Nephron (organoid): ENCODE measurements around the gene NUAK1.
A peak's percentile ranks its signal among the peaks of the same experiment; 100 is the strongest.

Experiments
- H3K27ac Mint-ChIP-seq, 3 experiments: 2 replicates each; pipeline ENCODE4 v1.8.0; 2020; ENCODE audit warnings: mixed read lengths in 3 of 3, mild to moderate bottlenecking in 2 of 3, moderate library complexity in 1 of 3
- H3K27me3 Mint-ChIP-seq: 2 replicates; pipeline ENCODE4 v1.8.0; 2021; ENCODE audit warnings: low read depth, mild to moderate bottlenecking, moderate library complexity, mixed read lengths
- H3K36me3 Mint-ChIP-seq: 2 replicates; pipeline ENCODE4 v1.8.0; 2020; ENCODE audit warnings: low read depth, mixed read lengths
- H3K4me1 Mint-ChIP-seq: 2 replicates; pipeline ENCODE4 v1.8.0; 2020; ENCODE audit warnings: mixed read lengths
- H3K4me3 Mint-ChIP-seq, 3 experiments: 2 replicates each; pipeline ENCODE4 v1.8.0; 2020; ENCODE audit warnings: mild to moderate bottlenecking in 3 of 3, mixed read lengths in 3 of 3, moderate library complexity in 2 of 3
- H3K9me3 Mint-ChIP-seq: 2 replicates; pipeline ENCODE4 v1.8.0; 2020; ENCODE audit warnings: mixed read lengths
- TF ChIP-seq, protein P1 (sequence below), 3 experiments: fragments of 200-600 bp; sonication (generic); IDR thresholded peaks; one replicate each; pipeline ENCODE4 v1.5.0; 2021; ENCODE audit warnings: antibody characterized with exemption in 3 of 3; ENCODE audit not compliant: unreplicated experiment in 3 of 3

Gene NUAK1

DNA sequence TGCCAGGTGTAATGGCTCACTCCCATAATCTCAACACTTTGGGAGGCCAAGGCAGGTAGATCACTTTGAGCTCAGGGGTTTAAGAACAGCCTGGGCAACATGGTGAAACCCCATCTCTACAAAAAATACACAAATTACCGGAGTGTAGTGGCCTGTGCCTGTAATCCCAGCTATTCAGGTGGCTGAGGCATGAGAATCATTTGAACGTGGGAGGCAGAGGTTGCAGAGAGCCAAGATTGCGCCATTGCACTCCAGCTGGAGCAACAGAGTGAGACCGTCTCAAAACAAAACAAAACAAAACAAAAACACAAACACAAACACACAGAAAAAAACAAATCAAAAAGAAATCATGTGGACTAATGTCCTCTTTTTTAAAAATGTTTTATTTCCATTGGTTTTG, 104.4 kb downstream of the NUAK1 start:
- Mint-ChIP-seq H3K27ac (no peak overlapping the region), H3K27me3 (no peaks in the 10 kb centered on the region), H3K4me3 (no peak overlapping the region), H3K36me3 (no peaks in the 10 kb centered on the region), H3K4me1 (peaks cover 29% of the 10 kb centered on the region), H3K9me3 (no peaks in the 10 kb centered on the region)
- TF ChIP-seq, protein P1, sequence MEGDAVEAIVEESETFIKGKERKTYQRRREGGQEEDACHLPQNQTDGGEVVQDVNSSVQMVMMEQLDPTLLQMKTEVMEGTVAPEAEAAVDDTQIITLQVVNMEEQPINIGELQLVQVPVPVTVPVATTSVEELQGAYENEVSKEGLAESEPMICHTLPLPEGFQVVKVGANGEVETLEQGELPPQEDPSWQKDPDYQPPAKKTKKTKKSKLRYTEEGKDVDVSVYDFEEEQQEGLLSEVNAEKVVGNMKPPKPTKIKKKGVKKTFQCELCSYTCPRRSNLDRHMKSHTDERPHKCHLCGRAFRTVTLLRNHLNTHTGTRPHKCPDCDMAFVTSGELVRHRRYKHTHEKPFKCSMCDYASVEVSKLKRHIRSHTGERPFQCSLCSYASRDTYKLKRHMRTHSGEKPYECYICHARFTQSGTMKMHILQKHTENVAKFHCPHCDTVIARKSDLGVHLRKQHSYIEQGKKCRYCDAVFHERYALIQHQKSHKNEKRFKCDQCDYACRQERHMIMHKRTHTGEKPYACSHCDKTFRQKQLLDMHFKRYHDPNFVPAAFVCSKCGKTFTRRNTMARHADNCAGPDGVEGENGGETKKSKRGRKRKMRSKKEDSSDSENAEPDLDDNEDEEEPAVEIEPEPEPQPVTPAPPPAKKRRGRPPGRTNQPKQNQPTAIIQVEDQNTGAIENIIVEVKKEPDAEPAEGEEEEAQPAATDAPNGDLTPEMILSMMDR (IDR thresholded peaks at IDR 0.05; ENCODE audit: unreplicated experiment in 3 of 3): no peak

DNA sequence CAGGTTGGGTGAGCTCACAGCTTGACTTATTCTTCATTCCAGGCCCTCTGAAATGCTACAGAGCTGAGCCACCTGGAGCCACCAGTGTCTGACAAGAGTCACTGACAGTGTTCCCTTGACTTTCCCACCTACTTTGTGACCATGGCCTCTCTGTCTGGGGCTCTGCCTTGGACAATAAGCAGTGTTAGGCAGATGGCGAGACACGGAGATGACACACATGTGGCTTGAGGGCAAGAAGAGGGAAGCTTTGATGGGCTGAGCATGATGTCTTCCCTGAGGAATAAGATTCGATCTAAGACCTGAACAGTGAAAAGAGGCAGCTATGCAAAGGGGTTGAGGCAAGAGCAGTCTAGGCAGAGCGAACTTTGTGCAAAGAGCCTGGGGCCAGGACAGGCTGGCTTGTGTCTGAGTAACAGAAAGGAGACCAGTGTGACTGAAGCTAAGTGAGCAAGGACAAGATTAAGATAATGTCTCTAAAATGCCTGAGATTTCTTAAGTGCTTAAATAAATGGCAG, 105.5 kb downstream of the NUAK1 start:
- H3K4me1 Mint-ChIP-seq: peaks cover 33% of the 10 kb centered on the region
- H3K4me3 Mint-ChIP-seq: no peak overlapping the region
- TF ChIP-seq, protein P1 (IDR thresholded peaks at IDR 0.05; ENCODE audit: unreplicated experiment in 3 of 3): no peak
- H3K9me3 Mint-ChIP-seq: no peaks in the 10 kb centered on the region
- H3K27me3 Mint-ChIP-seq: no peaks in the 10 kb centered on the region
- H3K36me3 Mint-ChIP-seq: no peaks in the 10 kb centered on the region
- H3K27ac Mint-ChIP-seq: no peak overlapping the region

DNA sequence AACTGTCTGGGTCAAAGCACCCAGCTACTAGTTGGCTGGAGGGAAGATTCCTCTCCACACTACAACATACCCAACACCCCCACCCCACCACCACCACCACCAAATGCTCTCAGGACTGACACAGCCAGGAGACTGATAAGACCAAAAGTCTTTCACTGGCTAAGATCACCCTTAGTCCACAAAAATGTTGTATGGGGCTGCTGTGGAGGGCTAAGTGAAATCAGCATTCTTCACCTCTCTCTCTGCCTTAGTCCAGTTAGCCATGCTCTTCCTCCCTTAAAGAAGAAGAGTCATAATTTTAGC, 106.2 kb downstream of the NUAK1 start:
- H3K4me1 Mint-ChIP-seq: peaks cover 33% of the 10 kb centered on the region
- no peaks in the 10 kb centered on the region for H3K36me3 Mint-ChIP-seq
- TF ChIP-seq, protein P1 (IDR thresholded peaks at IDR 0.05; ENCODE audit: unreplicated experiment in 3 of 3): no peak
- H3K27ac Mint-ChIP-seq: no peak overlapping the region
- no peak overlapping the region for H3K4me3 Mint-ChIP-seq
- no peaks in the 10 kb centered on the region for H3K9me3 Mint-ChIP-seq
- no peaks in the 10 kb centered on the region for H3K27me3 Mint-ChIP-seq

DNA sequence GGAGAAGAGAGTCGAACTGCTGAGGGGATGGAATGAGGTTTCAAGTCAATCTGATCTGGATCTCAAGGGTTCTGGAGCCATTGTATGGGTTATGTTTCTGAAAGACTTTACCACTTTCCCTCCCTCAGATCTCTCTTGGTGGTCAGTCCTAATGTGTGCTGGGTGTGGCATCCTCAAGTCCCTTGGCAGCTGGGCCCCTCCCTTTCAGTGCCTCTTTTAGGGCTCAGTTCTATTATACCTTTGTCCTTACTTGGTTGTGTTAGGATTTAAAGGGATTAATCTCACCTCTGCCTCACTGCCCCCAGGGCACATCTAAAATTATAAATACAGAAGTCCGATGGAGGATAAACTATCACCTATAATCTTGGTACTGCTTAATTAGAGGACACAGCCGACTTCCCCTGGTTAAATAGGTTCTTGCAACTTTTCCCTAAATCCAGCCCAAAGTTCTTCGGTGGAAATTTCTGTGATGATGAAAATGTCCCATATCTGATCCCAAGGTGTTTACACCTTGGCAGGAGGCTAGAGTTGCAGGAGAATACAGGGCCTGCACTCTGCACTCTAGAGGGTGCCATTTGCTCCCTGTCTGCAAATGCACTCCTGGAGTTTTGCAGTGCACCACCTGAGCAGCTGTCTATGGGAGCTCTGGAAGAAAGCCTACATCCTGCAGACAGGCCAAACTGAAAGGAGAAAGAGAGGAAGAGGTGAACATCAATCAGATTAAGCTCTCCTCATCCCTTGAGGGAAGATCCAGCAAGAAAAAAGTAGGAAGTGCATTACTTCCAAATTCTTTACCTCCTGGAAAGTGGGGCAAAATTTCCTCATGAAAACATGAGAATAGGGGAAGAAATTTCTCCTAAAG, 106.8 kb downstream of the NUAK1 start:
- H3K27me3 Mint-ChIP-seq: no peaks in the 10 kb centered on the region
- peaks cover 33% of the 10 kb centered on the region for H3K4me1 Mint-ChIP-seq
- H3K27ac Mint-ChIP-seq: no peak overlapping the region
- TF ChIP-seq, protein P1 (IDR thresholded peaks at IDR 0.05; ENCODE audit: unreplicated experiment in 3 of 3): no peak
- H3K9me3 Mint-ChIP-seq: no peaks in the 10 kb centered on the region
- H3K36me3 Mint-ChIP-seq: no peaks in the 10 kb centered on the region
- no peak overlapping the region for H3K4me3 Mint-ChIP-seq

DNA sequence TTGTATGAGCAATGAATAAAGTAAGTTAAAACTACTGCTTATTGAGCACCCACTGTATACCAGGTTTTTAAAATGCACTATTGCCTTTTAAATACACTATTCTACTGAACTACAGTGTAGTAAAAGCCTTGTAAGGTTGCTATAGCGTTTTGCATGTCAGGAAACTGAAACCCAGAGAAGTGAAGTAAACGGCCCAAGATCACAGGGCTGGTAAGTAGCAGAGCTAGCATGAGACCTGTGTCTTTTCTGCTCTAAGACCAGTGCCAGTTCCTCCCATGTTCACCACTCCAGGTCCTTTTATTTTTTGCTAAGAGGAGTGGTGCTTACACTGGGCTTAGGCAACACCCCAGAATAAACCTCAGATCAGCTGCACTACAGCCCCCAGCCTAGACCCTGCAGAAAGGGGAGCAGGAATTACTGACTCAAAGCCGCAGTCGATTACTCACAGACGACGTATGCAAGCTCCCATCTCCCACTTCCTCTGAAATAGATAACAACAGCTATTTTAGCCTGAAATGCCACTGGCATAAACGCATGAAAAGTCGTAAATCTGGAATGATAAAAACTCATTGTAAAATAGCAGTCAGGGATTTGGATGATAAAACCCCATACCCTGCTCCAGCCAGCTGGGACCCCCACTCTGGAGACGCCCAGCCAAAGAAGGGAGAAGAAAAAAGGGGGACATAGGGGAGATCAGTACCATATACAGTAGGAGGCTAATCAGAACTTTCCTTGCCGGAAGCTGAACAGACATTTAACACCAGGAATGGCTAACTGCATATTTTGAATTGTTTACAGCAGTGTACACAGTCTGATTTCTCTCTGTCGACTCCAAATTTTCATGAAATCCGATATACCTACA, 108.3 kb downstream of the NUAK1 start:
- no peak overlapping the region for H3K4me3 Mint-ChIP-seq
- peaks cover 33% of the 10 kb centered on the region for H3K4me1 Mint-ChIP-seq
- H3K27me3 Mint-ChIP-seq: no peaks in the 10 kb centered on the region
- no peaks in the 10 kb centered on the region for H3K9me3 Mint-ChIP-seq
- H3K36me3 Mint-ChIP-seq: no peaks in the 10 kb centered on the region
- peak overlapping the region; percentile 36 to 77 (median 40) for H3K27ac Mint-ChIP-seq
- TF ChIP-seq, protein P1 (IDR thresholded peaks at IDR 0.05; ENCODE audit: unreplicated experiment in 3 of 3): no peak
